Mesodermal cell (in vitro differentiated cells): ENCODE data around the gene OPCML.

Experiments used
- H3K27ac ChIP-seq: 2 replicates; pipeline ENCODE4 v1.7.0; 2013; ENCODE audit warnings: mild to moderate bottlenecking, low read depth, low read length, moderate library complexity; ENCODE audit not compliant: severe bottlenecking
- H3K36me3 ChIP-seq: 2 replicates; pipeline ENCODE4 v1.7.1; 2013; ENCODE audit warnings: mild to moderate bottlenecking, low read length, moderate library complexity; ENCODE audit not compliant: control insufficient read depth, insufficient read depth
- H3K4me1 ChIP-seq: one replicate; pipeline ENCODE4 v1.7.1; 2013; ENCODE audit warnings: mild to moderate bottlenecking, low read length; ENCODE audit not compliant: insufficient read depth, control insufficient read depth, poor library complexity, severe bottlenecking
- H3K4me3 ChIP-seq: 2 replicates; pipeline ENCODE4 v1.7.0; 2013; ENCODE audit warnings: low read length, control low read depth, mild to moderate bottlenecking; ENCODE audit not compliant: insufficient read depth, poor library complexity, severe bottlenecking; ENCODE audit errors: extremely low read depth
- H3K9me3 ChIP-seq: 2 replicates; pipeline ENCODE4 v1.7.1; 2013; ENCODE audit warnings: mild to moderate bottlenecking, low read length, moderate library complexity; ENCODE audit not compliant: control insufficient read depth
- WGBS, 2 experiments: methylation state at CpG; one replicate each; pipeline ENCODE4 v1.1.5; 2013; ENCODE audit warnings: missing lambda C conversion rate in 2 of 2; ENCODE audit not compliant: insufficient coverage in 2 of 2; 5-methylcytosine and 5-hydroxymethylcytosine counted together

The OPCML gene

GRCh38 chr11:132490978-132491377, 1041.3 kb downstream of the OPCML start:
- Histone ChIP-seq H3K36me3 (no peaks in the 10 kb centered on the region), H3K9me3 (no peaks in the 10 kb centered on the region), H3K4me3 (no peak overlapping the region), H3K4me1 (no peaks in the 10 kb centered on the region), H3K27ac (no peak overlapping the region)
- 83 to 90% methylated on average over 5 of the region's 5 CpGs for WGBS, 2 experiments

GRCh38 chr11:132486060-132486459, 1046.2 kb downstream of the OPCML start:
- Histone ChIP-seq H3K27ac (no peak overlapping the region), H3K9me3 (no peaks in the 10 kb centered on the region), H3K4me3 (no peak overlapping the region), H3K4me1 (no peaks in the 10 kb centered on the region), H3K36me3 (no peaks in the 10 kb centered on the region)
- WGBS, 2 experiments, result 100% methylated on average over 1 of the region's 1 CpG; no CpG with 5 or more reads in 1 of the 2 experiments

GRCh38 chr11:132475026-132475425, 1057.3 kb downstream of the OPCML start:
- WGBS, 2 experiments, result no CpG with 5 or more reads among the region's 2 CpGs
- no peaks in the 10 kb centered on the region for H3K36me3 ChIP-seq
- H3K4me3 ChIP-seq, result no peak overlapping the region
- H3K9me3 ChIP-seq, result peaks cover 4% of the 10 kb centered on the region
- no peak overlapping the region for H3K27ac ChIP-seq
- H3K4me1 ChIP-seq, result peaks cover 4% of the 10 kb centered on the region

- H3K36me3 ChIP-seq, result no peaks in the 10 kb centered on the region
- H3K9me3 ChIP-seq, result peaks cover 4% of the 10 kb centered on the region
- H3K4me3 ChIP-seq, result no peak overlapping the region
- no peak overlapping the region for H3K27ac ChIP-seq
- peaks cover 4% of the 10 kb centered on the region for H3K4me1 ChIP-seq
- 93 to 100% methylated on average over 3 to 5 of the region's 6 CpGs for WGBS, 2 experiments
Observed at GRCh38 chr11:132472411-132473172, 1059.7 kb downstream of the OPCML start.

GRCh38 chr11:132471466-132471865, 1060.8 kb downstream of the OPCML start:
- 82 to 83% methylated on average over 2 to 3 of the region's 3 CpGs for WGBS, 2 experiments

GRCh38 chr11:132466983-132467382, 1065.3 kb downstream of the OPCML start:
- H3K4me1 ChIP-seq, result peaks cover 4% of the 10 kb centered on the region
- H3K9me3 ChIP-seq, result no peaks in the 10 kb centered on the region
- H3K4me3 ChIP-seq, result no peak overlapping the region
- WGBS, 2 experiments, result 74 to 95% methylated on average over 5 of the region's 7 CpGs
- no peak overlapping the region for H3K27ac ChIP-seq
- no peaks in the 10 kb centered on the region for H3K36me3 ChIP-seq

More at GRCh38 chr11:132471466-132471865, 1060.8 kb downstream of the OPCML start:
- Histone ChIP-seq H3K27ac (no peak overlapping the region), H3K4me1 (peaks cover 4% of the 10 kb centered on the region), H3K4me3 (no peak overlapping the region), H3K36me3 (no peaks in the 10 kb centered on the region), H3K9me3 (no peaks in the 10 kb centered on the region)

- H3K4me3 ChIP-seq, result no peak overlapping the region
- H3K36me3 ChIP-seq, result no peaks in the 10 kb centered on the region
- H3K27ac ChIP-seq, result no peak overlapping the region
- H3K4me1 ChIP-seq, result no peaks in the 10 kb centered on the region
- peaks cover 4% of the 10 kb centered on the region for H3K9me3 ChIP-seq
- 100% methylated on average over 1 of the region's 3 CpGs; no CpG with 5 or more reads in 1 of the 2 experiments for WGBS, 2 experiments
Observed at GRCh38 chr11:132464939-132465338, 1067.4 kb downstream of the OPCML start.

- Histone ChIP-seq H3K4me3 (no peak overlapping the region), H3K4me1 (no peaks in the 10 kb centered on the region), H3K27ac (no peak overlapping the region), H3K36me3 (no peaks in the 10 kb centered on the region), H3K9me3 (peaks cover 4% of the 10 kb centered on the region)
- 100% methylated on average over 1 of the region's 1 CpG; no CpG with 5 or more reads in 1 of the 2 experiments for WGBS, 2 experiments
Observed at GRCh38 chr11:132464003-132464342, 1068.3 kb downstream of the OPCML start.

- H3K36me3 ChIP-seq, result no peaks in the 10 kb centered on the region
- no peaks in the 10 kb centered on the region for H3K4me1 ChIP-seq
- H3K27ac ChIP-seq, result no peak overlapping the region
- WGBS, 2 experiments, result 86 to 92% methylated on average over 1 to 2 of the region's 3 CpGs
- no peak overlapping the region for H3K4me3 ChIP-seq
- peaks cover 4% of the 10 kb centered on the region for H3K9me3 ChIP-seq
Observed at GRCh38 chr11:132463295-132464002, 1068.9 kb downstream of the OPCML start.

- Histone ChIP-seq H3K4me1 (no peaks in the 10 kb centered on the region), H3K9me3 (peaks cover 4% of the 10 kb centered on the region), H3K36me3 (no peaks in the 10 kb centered on the region), H3K4me3 (no peak overlapping the region), H3K27ac (no peak overlapping the region)
- WGBS, 2 experiments, result 83% methylated on average over 1 of the region's 1 CpG; no CpG with 5 or more reads in 1 of the 2 experiments
Observed at GRCh38 chr11:132459736-132460135, 1072.6 kb downstream of the OPCML start.

- H3K4me1 ChIP-seq, result no peaks in the 10 kb centered on the region
- H3K36me3 ChIP-seq, result no peaks in the 10 kb centered on the region
- H3K27ac ChIP-seq, result no peak overlapping the region
- no peak overlapping the region for H3K4me3 ChIP-seq
- peaks cover 4% of the 10 kb centered on the region for H3K9me3 ChIP-seq
- 100% methylated on average over 1 of the region's 2 CpGs for WGBS, 2 experiments
Observed at GRCh38 chr11:132457445-132457844, 1074.9 kb downstream of the OPCML start.
